ENCODE measurements around the gene PPP2R3C.
"Not testable (repeated sequence)": the region's sequence is repeated elsewhere in the genome, so short reads cannot be mapped to it uniquely, and the experiment has no call there.

Gene PPP2R3C

DNA sequence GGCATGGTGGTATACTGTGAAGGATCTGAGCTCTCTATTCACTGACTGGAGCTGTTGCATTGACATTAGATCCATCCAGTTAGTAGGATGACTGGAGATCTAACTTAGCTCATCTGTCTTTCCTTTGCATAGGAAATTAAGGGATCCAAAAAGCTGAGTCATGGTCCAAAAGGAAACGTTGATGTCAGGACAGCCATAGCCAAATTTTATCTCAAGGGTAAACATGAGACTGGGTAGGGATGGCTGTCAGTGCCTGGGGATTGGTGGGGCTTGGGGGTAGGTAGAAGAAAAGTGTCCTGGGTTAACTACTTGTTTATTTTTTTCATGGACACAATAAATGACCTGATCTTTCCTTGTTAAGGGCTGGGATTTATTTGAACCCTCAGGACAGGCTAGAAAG, 71.1 kb downstream of the PPP2R3C start:
- no peak for DNase-seq

DNA sequence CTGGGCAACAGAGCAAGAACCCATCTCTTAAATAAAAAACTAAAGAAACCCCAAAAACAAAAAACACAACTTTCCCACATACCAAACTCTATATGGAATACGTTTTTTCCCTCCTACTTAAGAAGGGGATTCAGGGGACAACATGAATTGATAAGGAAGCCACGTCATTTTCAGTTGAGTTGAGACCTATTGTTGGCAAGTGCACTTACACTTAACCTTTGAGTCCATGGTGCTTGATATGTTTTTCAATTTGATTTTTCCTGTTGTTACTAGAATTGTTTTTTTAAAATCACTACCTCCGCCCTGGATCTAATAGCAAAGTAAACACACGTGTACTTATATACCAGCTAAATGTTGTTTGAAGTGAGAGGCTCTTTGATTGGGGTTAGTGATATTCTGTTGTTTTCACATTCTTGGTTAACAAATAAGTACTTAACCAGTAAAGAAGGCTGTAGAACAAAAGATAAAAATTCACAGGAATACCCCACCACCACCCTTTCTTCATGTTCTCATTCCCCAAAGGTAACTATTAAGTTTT, 73.7 kb downstream of the PPP2R3C start:
- no peak for DNase-seq

GRCh38 chr14:35046751-35047536, 74.8 kb downstream of the PPP2R3C start:
- DNase-seq, result peak; percentile 57

GRCh38 chr14:35046048-35046750, 75.6 kb downstream of the PPP2R3C start, which contains the start of gene FAM177A1:
TSS of gene FAM177A1 (plus strand) at chr14:35046272. CDS start at chr14:35046464, 192 bp downstream.
- peak; percentile 99 for DNase-seq

DNA sequence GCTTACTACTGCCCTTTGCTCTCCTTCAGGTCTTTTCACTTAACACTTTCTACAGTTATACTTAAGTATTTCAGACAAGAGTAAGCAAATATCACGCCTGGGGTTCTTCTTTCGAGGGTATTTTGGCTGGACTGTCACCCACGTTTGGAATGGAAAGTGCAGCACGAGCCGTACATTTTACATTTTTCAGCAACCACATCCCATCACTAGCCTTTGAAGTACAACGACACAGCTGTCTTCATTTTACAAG, 76.1 kb downstream of the PPP2R3C start:
- DNase-seq, result no peak

DNA sequence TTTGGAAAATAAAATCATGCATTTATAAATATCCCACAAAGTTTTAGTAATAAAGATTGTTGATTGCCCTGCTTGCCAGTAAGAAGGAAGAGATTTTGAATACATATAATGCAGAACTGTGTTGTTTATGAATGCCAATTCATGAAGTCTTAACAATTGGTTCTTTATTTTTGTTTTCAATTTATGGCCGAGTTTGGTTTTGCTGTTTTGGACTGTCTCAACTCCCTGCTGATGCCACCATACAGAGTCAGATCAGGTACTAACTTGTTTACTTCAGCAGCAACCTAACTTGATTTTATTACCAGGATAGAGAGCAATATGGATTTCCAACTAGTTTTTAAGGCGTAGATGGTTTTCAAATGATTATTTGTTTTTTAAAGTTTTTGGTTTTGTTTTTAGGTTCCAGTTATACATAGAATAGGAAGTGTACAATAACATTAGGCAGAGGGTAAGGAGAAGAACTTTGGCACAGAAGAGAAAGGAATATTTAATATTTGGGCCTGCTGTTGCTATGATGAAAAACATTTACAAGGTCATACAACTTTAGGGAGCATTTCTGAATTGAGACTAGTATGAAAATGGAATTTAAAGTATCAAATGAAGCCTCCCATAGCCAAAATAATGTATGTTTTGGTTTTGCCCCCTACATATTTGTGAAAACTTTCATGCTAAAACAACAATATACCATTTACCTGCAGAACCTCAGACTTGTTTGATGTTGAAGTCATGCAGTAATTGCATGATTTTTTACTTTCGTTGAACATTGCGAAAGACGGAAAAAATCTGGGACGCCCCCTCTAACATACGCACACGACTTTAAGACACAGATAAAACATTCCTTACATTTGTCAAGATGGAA, 76.6 kb downstream of the PPP2R3C start:
- DNase-seq, result no peak

GRCh38 chr14:35043046-35043445, 78.7 kb downstream of the PPP2R3C start:
- DNase-seq, result no peak

DNA sequence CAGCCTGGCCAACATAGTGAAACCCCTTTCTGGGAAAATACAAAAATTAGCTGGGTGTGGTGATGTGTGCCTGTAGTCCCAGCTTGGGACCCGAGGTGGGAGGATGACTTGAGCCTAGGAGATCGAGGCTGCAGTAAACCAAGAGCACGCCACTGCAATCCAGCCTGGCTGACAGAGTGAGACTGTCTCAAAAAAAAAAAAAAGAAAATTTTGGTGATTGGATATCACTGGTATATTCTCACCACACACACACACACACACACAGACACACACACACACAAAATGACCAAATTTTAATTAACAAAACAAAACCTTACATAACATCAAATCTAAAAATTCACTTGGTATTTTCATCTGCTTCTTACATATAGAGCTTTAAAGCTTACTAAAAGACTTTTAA, 79.2 kb downstream of the PPP2R3C start:
- no peak for DNase-seq

DNA sequence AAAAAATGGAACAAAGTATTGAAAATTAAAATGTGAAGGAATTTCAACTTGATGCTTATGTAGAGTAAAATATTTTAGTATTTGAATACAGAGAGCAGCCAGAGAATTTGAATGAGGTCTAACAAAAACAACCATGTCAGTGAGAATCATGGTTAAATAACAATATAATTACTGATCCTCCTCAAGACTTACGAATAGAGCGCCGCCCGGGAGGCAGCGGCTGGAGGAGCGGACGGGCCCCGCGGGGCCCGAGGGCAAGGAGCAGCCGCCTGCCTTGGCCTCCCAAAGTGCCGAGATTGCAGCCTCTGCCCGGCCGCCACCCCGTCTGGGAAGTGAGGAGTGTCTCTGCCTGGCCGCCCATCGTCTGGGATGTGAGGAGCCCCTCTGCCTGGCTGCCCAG, 83.5 kb downstream of the PPP2R3C start:
- DNase-seq, result not testable (repeated sequence)
